ENCODE results near the gene ZNF326.
"Not testable (repeated sequence)": the region's sequence is repeated elsewhere in the genome, so short reads cannot be mapped to it uniquely, and the experiment has no call there.

The ZNF326 gene

GRCh38 chr1:89973471-89974127 is 21.3 kb upstream of the ZNF326 start:
- Histone ChIP-seq H3K9me3 (ENCODE audit: control insufficient read depth, insufficient read depth, low read length) (no peaks in the 10 kb centered on the region), H3K4me3 (ENCODE audit: low read depth, low read length) (no peak overlapping the region), H3K4me1 (ENCODE audit: control insufficient read depth, insufficient read depth, low read length) (no peaks in the 10 kb centered on the region), H3K27me3 (ENCODE audit: control insufficient read depth, insufficient read depth, low read length) (no peaks in the 10 kb centered on the region), H3K9ac (ENCODE audit: low read depth, low read length) (no peak overlapping the region), H3K36me3 (ENCODE audit: control insufficient read depth, insufficient read depth, low read length) (no peaks in the 10 kb centered on the region)

DNA sequence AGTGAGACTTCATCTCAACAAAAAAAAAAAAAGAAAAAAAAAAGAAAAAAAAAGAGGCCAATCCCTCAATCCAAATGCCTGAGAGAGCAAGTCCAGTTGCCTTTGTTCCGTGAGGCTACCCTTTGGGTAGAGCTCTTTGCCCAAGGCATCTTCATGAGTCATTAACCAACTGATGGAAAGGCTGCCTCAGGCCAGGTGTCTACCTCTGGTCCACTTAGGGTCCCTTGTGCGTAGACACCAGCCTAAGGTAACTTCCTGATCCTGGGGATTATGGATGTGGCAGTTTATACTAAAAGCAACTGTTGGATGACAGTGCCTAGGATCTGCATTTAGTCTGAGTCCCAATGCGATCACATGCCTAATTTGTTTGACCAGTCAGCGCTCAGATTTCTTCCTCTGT is 20.7 kb upstream of the ZNF326 start:
- H3K27me3 ChIP-seq (ENCODE audit: control insufficient read depth, insufficient read depth, low read length): no peaks in the 10 kb centered on the region
- H3K4me1 ChIP-seq (ENCODE audit: control insufficient read depth, insufficient read depth, low read length): no peaks in the 10 kb centered on the region
- no peak overlapping the region for H3K9ac ChIP-seq (ENCODE audit: low read depth, low read length)
- H3K9me3 ChIP-seq (ENCODE audit: control insufficient read depth, insufficient read depth, low read length): no peaks in the 10 kb centered on the region
- no peak overlapping the region for H3K4me3 ChIP-seq (ENCODE audit: low read depth, low read length)
- no peaks in the 10 kb centered on the region for H3K36me3 ChIP-seq (ENCODE audit: control insufficient read depth, insufficient read depth, low read length)

DNA sequence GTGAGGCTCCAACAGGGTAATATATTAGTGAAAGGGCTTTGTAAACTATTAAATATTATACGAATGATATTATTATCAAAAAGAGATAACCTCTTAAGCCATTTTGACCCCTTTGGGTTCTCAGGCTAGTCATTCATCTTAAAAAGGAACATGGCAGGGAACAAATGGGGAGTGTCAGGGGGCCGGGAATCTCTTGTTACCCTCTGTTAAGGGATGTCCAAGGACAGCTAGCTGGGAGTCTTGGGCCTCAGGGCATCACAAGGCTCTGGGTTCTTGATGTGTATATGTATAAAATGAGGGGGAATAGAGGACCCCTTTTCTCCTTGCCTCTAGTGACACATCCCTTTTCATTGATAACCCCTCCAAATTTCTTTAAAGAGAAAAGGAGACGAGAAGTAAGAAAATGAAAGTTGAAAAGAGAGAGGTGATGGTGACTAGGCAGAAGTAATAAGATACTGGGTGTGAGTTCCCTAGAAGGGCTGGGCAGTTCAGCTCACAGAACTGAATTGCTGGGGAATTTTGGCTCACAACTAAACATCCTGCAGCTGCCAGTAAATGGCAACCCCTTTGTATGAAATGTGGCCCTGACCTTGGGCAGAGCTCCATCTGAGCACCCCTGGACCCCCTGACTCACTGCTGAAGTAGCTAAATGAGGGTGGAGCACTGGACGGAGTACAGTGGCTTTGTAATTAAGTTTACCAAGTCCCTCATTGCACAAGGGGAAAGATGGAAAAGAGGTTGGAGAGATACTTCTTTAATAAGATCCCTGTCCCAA is 20.0 kb upstream of the ZNF326 start:
- H3K9ac ChIP-seq (ENCODE audit: low read depth, low read length): no peak overlapping the region
- no peak overlapping the region for H3K4me3 ChIP-seq (ENCODE audit: low read depth, low read length)
- no peaks in the 10 kb centered on the region for H3K4me1 ChIP-seq (ENCODE audit: control insufficient read depth, insufficient read depth, low read length)
- no peaks in the 10 kb centered on the region for H3K36me3 ChIP-seq (ENCODE audit: control insufficient read depth, insufficient read depth, low read length)
- no peaks in the 10 kb centered on the region for H3K9me3 ChIP-seq (ENCODE audit: control insufficient read depth, insufficient read depth, low read length)
- no peaks in the 10 kb centered on the region for H3K27me3 ChIP-seq (ENCODE audit: control insufficient read depth, insufficient read depth, low read length)

DNA sequence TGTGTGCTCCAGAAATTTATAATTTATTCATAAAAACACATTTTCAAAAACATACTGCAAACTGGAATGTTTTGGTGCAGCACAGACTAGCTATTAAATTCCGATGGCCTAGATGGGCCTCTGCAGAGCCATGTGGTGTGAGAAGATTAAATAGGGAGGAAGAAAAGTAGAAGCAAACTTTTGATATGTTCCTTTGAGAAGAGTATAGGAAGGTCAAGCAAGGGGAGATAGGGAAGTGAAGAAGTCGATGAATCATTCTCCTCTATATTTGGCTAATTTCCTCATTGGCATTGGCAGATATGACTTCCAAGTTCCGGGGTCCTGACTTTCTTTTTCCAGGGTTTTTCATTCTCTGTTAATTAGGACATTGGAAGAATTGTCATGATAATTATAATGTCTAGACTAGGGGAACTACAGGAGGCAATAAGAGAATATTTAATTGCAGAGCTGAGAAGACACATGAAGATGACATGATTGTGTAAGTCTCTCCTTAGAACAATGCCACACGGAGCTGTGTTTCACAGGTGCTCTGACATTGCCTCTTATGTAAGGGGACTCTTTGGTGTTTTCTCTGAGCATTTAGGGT is 19.3 kb upstream of the ZNF326 start:
- no peaks in the 10 kb centered on the region for H3K4me1 ChIP-seq (ENCODE audit: control insufficient read depth, insufficient read depth, low read length)
- H3K4me3 ChIP-seq (ENCODE audit: low read depth, low read length): no peak overlapping the region
- no peak overlapping the region for H3K9ac ChIP-seq (ENCODE audit: low read depth, low read length)

GRCh38 chr1:89978755-89979154 is 16.2 kb upstream of the ZNF326 start:
- Histone ChIP-seq H3K9me3 (ENCODE audit: control insufficient read depth, insufficient read depth, low read length) (no peaks in the 10 kb centered on the region), H3K27me3 (ENCODE audit: control insufficient read depth, insufficient read depth, low read length) (no peaks in the 10 kb centered on the region), H3K4me1 (ENCODE audit: control insufficient read depth, insufficient read depth, low read length) (no peaks in the 10 kb centered on the region), H3K36me3 (ENCODE audit: control insufficient read depth, insufficient read depth, low read length) (no peaks in the 10 kb centered on the region), H3K9ac (ENCODE audit: low read depth, low read length) (no peak overlapping the region), H3K4me3 (ENCODE audit: low read depth, low read length) (no peak overlapping the region)

More for the DNA sequence above, 19.3 kb upstream of the ZNF326 start:
- H3K36me3 ChIP-seq (ENCODE audit: control insufficient read depth, insufficient read depth, low read length): no peaks in the 10 kb centered on the region
- no peaks in the 10 kb centered on the region for H3K27me3 ChIP-seq (ENCODE audit: control insufficient read depth, insufficient read depth, low read length)
- no peaks in the 10 kb centered on the region for H3K9me3 ChIP-seq (ENCODE audit: control insufficient read depth, insufficient read depth, low read length)

- Histone ChIP-seq H3K9me3 (ENCODE audit: control insufficient read depth, insufficient read depth, low read length) (no peaks in the 10 kb centered on the region), H3K4me3 (ENCODE audit: low read depth, low read length) (no peak overlapping the region), H3K4me1 (ENCODE audit: control insufficient read depth, insufficient read depth, low read length) (no peaks in the 10 kb centered on the region), H3K9ac (ENCODE audit: low read depth, low read length) (no peak overlapping the region), H3K36me3 (ENCODE audit: control insufficient read depth, insufficient read depth, low read length) (no peaks in the 10 kb centered on the region), H3K27me3 (ENCODE audit: control insufficient read depth, insufficient read depth, low read length) (no peaks in the 10 kb centered on the region)
Observed at GRCh38 chr1:89980605-89981004, 14.3 kb upstream of the ZNF326 start.

DNA sequence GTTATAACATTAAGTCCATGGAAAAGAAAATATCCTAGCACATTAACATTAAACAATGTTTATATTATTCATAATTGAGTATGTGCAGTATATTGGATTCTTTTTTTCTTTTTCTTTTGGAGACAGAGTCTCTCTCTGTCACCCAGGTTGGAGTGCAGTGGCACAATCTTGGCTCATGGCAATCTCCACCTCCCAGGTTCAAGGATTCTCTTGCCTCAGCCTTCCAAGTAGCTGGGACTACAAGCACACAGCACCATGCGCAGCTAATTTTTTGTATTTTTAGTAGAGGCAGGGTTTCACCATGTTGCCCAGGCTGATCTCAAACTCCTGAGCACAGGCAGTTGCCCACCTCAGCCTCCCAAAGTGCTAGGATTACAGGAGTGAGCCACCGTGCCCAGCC is 12.1 kb upstream of the ZNF326 start:
- not testable (repeated sequence) for H3K36me3 ChIP-seq (ENCODE audit: control insufficient read depth, insufficient read depth, low read length); H3K27me3 ChIP-seq (ENCODE audit: control insufficient read depth, insufficient read depth, low read length); H3K4me3 ChIP-seq (ENCODE audit: low read depth, low read length); H3K9ac ChIP-seq (ENCODE audit: low read depth, low read length); H3K4me1 ChIP-seq (ENCODE audit: control insufficient read depth, insufficient read depth, low read length); H3K9me3 ChIP-seq (ENCODE audit: control insufficient read depth, insufficient read depth, low read length)

GRCh38 chr1:89984564-89985116 is 10.3 kb upstream of the ZNF326 start:
- H3K27me3 ChIP-seq (ENCODE audit: control insufficient read depth, insufficient read depth, low read length); H3K4me1 ChIP-seq (ENCODE audit: control insufficient read depth, insufficient read depth, low read length); H3K9ac ChIP-seq (ENCODE audit: low read depth, low read length); H3K36me3 ChIP-seq (ENCODE audit: control insufficient read depth, insufficient read depth, low read length); H3K9me3 ChIP-seq (ENCODE audit: control insufficient read depth, insufficient read depth, low read length); H3K4me3 ChIP-seq (ENCODE audit: low read depth, low read length): not testable (repeated sequence)

DNA sequence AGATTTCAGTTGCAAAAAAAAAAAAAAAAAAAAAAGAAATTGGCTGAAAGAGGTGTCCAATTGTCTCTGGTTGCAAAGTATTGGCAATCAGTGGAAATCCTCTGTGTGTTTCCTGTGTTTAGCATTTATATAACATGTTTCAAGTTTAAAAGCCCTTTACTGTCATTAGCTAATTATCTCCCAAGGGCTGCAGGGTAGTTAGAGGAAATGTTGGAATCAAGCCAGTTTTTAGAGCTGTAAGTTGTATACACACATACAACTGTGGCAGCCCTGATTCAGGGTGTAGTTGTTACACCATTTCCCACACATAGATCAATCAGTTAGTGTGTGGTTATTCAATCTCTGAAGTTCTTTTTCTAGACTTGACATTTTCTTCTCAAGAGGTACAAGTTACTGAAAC is 8.9 kb upstream of the ZNF326 start:
- Histone ChIP-seq H3K9ac (ENCODE audit: low read depth, low read length) (no peak overlapping the region), H3K4me3 (ENCODE audit: low read depth, low read length) (no peak overlapping the region), H3K4me1 (ENCODE audit: control insufficient read depth, insufficient read depth, low read length) (peaks cover 10% of the 10 kb centered on the region)

GRCh38 chr1:89987159-89987819 is 7.6 kb upstream of the ZNF326 start:
- Histone ChIP-seq H3K9me3 (ENCODE audit: control insufficient read depth, insufficient read depth, low read length) (no peaks in the 10 kb centered on the region), H3K9ac (ENCODE audit: low read depth, low read length) (no peak overlapping the region), H3K4me3 (ENCODE audit: low read depth, low read length) (no peak overlapping the region), H3K4me1 (ENCODE audit: control insufficient read depth, insufficient read depth, low read length) (peaks cover 13% of the 10 kb centered on the region), H3K36me3 (ENCODE audit: control insufficient read depth, insufficient read depth, low read length) (no peaks in the 10 kb centered on the region), H3K27me3 (ENCODE audit: control insufficient read depth, insufficient read depth, low read length) (no peaks in the 10 kb centered on the region)

More for the DNA sequence above, 8.9 kb upstream of the ZNF326 start:
- no peaks in the 10 kb centered on the region for H3K9me3 ChIP-seq (ENCODE audit: control insufficient read depth, insufficient read depth, low read length)
- H3K27me3 ChIP-seq (ENCODE audit: control insufficient read depth, insufficient read depth, low read length): no peaks in the 10 kb centered on the region
- no peaks in the 10 kb centered on the region for H3K36me3 ChIP-seq (ENCODE audit: control insufficient read depth, insufficient read depth, low read length)

DNA sequence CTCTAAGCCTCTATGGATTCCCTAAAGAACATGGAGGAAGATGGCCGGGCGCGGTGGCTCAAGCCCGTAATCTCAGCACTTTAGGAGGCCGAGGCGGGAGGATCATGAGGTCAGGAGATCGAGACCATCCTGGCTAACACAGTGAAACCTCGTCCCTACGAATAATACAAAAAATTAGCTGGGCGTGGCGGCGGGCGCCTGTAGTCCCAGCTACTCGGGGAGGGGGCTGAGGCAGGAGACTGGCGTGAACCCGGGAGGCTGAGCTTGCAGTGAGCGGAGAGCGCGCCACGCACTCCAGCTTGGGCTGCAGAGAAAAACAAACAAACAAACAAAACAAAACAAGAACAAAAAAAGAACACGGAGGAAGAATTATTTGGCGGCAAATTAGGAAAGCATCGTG is 5.8 kb upstream of the ZNF326 start:
- no peaks in the 10 kb centered on the region for H3K9me3 ChIP-seq (ENCODE audit: control insufficient read depth, insufficient read depth, low read length)
- peaks cover 13% of the 10 kb centered on the region for H3K4me1 ChIP-seq (ENCODE audit: control insufficient read depth, insufficient read depth, low read length)
- no peak overlapping the region for H3K9ac ChIP-seq (ENCODE audit: low read depth, low read length)
- H3K36me3 ChIP-seq (ENCODE audit: control insufficient read depth, insufficient read depth, low read length): no peaks in the 10 kb centered on the region
- no peaks in the 10 kb centered on the region for H3K27me3 ChIP-seq (ENCODE audit: control insufficient read depth, insufficient read depth, low read length)
- H3K4me3 ChIP-seq (ENCODE audit: low read depth, low read length): no peak overlapping the region
